OCI-LY7 (cell line): ENCODE results near the gene PCDH1. TPM values are rescaled to one million over a fixed set of nuclear protein-coding genes. Genes with fewer than 3 reads are reported as not detected.
A peak's percentile ranks its signal among the peaks of the same experiment; 100 is the strongest.

ENCODE experiments used
- BruUV-seq: library from RNA; stranded (reverse); fragments of 400-500 nt; replicated peaks from 2 replicates; lab custom pipeline; 2021; lab: Mats Ljungman, UMichigan
- CTCF ChIA-PET: fragments of 300-600 bp; sonication (Branson Sonifier 250); formaldehyde crosslinking; loops from one replicate; lab custom pipeline; 2022; ENCODE audit warnings: antibody characterized with exemption; ENCODE audit not compliant: unreplicated experiment; lab: Charles Lee
- POLR2A ChIA-PET: fragments of 300-600 bp; sonication (Branson Sonifier 250); formaldehyde crosslinking; loops from one replicate; lab custom pipeline; 2022; ENCODE audit warnings: antibody characterized with exemption; lab: Charles Lee
- DNase-seq: peaks from one replicate; pipeline ENCODE4 v3.0.0-alpha.2; 2015; ENCODE audit warnings: low spot score
- H2AFZ ChIP-seq: fragments of 200-600 bp; sonication (generic), shearing (Covaris generic); 2 replicates; pipeline ENCODE4 v1.6.1; 2014; ENCODE audit warnings: mild to moderate bottlenecking, antibody characterized with exemption, low read length, moderate library complexity
- H3K27ac ChIP-seq: fragments of 200-600 bp; sonication (generic); 2 replicates; pipeline ENCODE4 v1.5.1; 2014; ENCODE audit warnings: mixed run types, low read depth, mild to moderate bottlenecking, moderate library complexity, low read length, inconsistent platforms; ENCODE audit not compliant: poor library complexity, severe bottlenecking
- H3K36me3 ChIP-seq: fragments of 200-600 bp; sonication (generic); 2 replicates; pipeline ENCODE4 v1.6.1; 2014; ENCODE audit warnings: mild to moderate bottlenecking, antibody characterized with exemption, low read length, moderate library complexity, mixed read lengths; ENCODE audit not compliant: insufficient read depth
- H3K4me1 ChIP-seq: fragments of 200-600 bp; sonication (generic); 2 replicates; pipeline ENCODE4 v1.5.1; 2014; ENCODE audit warnings: mild to moderate bottlenecking, low read length; ENCODE audit not compliant: insufficient read depth, poor library complexity, severe bottlenecking
- H3K4me2 ChIP-seq: fragments of 200-600 bp; sonication (generic); 2 replicates; pipeline ENCODE4 v1.6.1; 2014; ENCODE audit warnings: mild to moderate bottlenecking, low read length
- H3K4me3 ChIP-seq: fragments of 200-600 bp; sonication (generic); 2 replicates; pipeline ENCODE4 v1.5.1; 2014; ENCODE audit warnings: mild to moderate bottlenecking, low read depth, low read length; ENCODE audit not compliant: poor library complexity, severe bottlenecking
- H3K79me2 ChIP-seq: fragments of 200-600 bp; sonication (generic); 2 replicates; pipeline ENCODE4 v1.6.1; 2016; ENCODE audit warnings: low read depth, mild to moderate bottlenecking, low read length, moderate library complexity, mixed read lengths; ENCODE audit not compliant: insufficient read depth
- H3K9me2 ChIP-seq: fragments of 200-600 bp; sonication (generic); 2 replicates; pipeline ENCODE4 v1.6.1; 2016; ENCODE audit warnings: mild to moderate bottlenecking, low read length, mixed read lengths; ENCODE audit not compliant: insufficient read depth
- H3K9me3 ChIP-seq: fragments of 200-600 bp; sonication (generic); 2 replicates; pipeline ENCODE4 v1.6.1; 2014; ENCODE audit warnings: mild to moderate bottlenecking, mixed run types, low read length, mixed read lengths
- H4K20me1 ChIP-seq: fragments of 200-600 bp; sonication (generic); 2 replicates; pipeline ENCODE4 v1.6.1; 2014; ENCODE audit warnings: mild to moderate bottlenecking, antibody characterized with exemption, low read length, moderate library complexity, mixed read lengths; ENCODE audit not compliant: insufficient read depth
- EZH2phosphoT487 ChIP-seq: fragments of 200-600 bp; sonication (generic); IDR thresholded peaks from 2 replicates; pipeline ENCODE4 v1.6.1; 2018; ENCODE audit warnings: low read depth, borderline replicate concordance, mild to moderate bottlenecking, mixed run types, antibody characterized with exemption, low read length, moderate library complexity, mixed read lengths
- intact Hi-C: fragments of 100-400 bp; cut with micrococcal nuclease; formaldehyde crosslinking; loops from one replicate; pipeline ENCODE4 v1.10.0; 2022; ENCODE audit not compliant: unreplicated experiment
- total RNA-seq, 2 experiments: library from RNA; depleted of rRNA in 1 of 2; stranded (reverse); fragments of >200 nt in 1 of 2; shearing (Covaris generic) in 1 of 2; gene quantifications; 2 replicates each; pipeline ENCODE4 v1.2.3, GENCODE V29; 2014 to 2022
- TF ChIP-seq, protein P1 (sequence below): fragments of 200-600 bp; sonication (generic); conservative IDR thresholded peaks from 2 replicates; pipeline ENCODE4 v1.5.1; 2014; ENCODE audit warnings: mild to moderate bottlenecking, antibody characterized with exemption, low read length, moderate library complexity, mixed read lengths

The PCDH1 gene
- total RNA-seq, 2 experiments from 2014 or later = not detected

DNA sequence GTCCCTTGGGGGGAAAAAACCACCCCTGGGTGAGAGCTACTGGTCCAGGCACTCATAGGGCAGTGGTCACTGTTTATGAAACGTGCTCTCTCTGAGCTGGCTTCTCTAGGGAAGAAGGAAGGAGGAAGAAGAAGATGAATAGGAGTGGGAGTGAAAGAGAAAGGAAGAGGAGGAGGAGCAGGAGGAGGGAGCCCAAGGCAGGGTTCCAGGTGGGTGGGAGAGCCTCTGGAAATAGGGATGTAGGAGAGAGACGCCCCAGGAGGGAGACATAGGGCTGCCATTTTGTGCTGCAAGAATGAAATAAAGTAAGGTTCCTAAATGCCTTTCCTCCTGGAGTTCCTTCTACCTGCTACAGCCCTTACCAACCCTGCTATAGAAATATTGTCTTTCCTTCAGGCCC, 65.7 kb downstream of the PCDH1 start:
- H3K27ac ChIP-seq = no peak overlapping the region
- H4K20me1 ChIP-seq = no peaks in the 10 kb centered on the region
- BruUV-seq = no TSS peak
- TF ChIP-seq, protein P1, sequence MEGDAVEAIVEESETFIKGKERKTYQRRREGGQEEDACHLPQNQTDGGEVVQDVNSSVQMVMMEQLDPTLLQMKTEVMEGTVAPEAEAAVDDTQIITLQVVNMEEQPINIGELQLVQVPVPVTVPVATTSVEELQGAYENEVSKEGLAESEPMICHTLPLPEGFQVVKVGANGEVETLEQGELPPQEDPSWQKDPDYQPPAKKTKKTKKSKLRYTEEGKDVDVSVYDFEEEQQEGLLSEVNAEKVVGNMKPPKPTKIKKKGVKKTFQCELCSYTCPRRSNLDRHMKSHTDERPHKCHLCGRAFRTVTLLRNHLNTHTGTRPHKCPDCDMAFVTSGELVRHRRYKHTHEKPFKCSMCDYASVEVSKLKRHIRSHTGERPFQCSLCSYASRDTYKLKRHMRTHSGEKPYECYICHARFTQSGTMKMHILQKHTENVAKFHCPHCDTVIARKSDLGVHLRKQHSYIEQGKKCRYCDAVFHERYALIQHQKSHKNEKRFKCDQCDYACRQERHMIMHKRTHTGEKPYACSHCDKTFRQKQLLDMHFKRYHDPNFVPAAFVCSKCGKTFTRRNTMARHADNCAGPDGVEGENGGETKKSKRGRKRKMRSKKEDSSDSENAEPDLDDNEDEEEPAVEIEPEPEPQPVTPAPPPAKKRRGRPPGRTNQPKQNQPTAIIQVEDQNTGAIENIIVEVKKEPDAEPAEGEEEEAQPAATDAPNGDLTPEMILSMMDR = no peak
- TF ChIP-seq EZH2phosphoT487 = no peak
- POLR2A ChIA-PET = interaction anchor here (0.6 kb wide), 1 partner anchor 91 kb away, joined by 4 read pairs; no protein-coding TSS in a partner anchor
- no peak overlapping the region for H3K4me3 ChIP-seq
- H3K9me3 ChIP-seq = no peaks in the 10 kb centered on the region
- peaks cover 12% of the 10 kb centered on the region for H3K4me1 ChIP-seq
- no peak overlapping the region for H3K4me2 ChIP-seq
- no peaks in the 10 kb centered on the region for H3K79me2 ChIP-seq
- CTCF ChIA-PET = no interaction called here
- DNase-seq = no peak
- no peaks in the 10 kb centered on the region for H3K36me3 ChIP-seq
- no peaks in the 10 kb centered on the region for H3K9me2 ChIP-seq
- no peak overlapping the region for H2AFZ ChIP-seq
- intact Hi-C loops = loop anchor here (5.0 kb wide), 1 partner anchor 65 kb away; the partner anchor contains the start of gene PCDH1

DNA sequence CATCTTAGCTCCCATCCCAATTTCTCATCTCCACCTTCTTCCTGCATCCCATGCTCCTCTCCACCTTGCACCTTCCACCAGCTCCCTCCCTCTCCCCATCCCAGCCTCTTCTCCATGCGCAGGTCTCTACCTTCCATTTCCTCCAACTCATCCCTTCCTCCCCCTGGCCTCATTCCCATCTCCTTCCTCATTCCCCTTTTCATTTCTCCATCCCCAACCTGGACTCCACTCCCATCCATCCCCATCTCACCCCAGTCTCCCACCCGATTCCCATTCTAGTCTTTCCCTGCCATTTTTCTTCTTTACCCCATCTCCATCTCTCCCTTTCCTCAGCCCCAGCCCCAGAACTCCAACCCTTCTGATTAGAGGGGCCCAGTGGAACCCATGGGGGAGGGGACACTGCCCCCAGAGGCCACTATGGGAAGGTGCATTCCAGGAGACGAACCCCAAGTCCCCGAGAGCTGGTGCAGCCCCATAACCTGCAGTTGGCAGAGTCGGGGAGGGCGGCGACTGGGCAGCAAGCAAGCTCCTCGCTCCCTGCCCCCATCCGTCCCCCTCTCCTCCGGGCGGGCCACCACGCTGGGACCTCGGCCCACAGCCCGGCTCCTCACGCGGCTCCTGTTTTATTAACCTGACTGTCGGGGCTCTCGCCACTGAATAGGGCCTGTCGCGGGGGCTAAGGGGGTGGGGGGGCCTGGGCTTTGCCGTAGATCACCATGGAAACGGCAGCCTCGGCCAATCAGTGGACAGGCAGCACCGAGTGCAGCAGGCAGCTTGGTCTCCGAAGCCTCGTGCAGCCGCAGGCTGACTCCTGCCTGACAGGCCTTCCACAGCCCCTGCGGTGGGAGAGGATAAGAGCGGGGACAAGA, 66.7 kb downstream of the PCDH1 start:
- intact Hi-C loops = loop anchor here (5.0 kb wide), 1 partner anchor 66 kb away; the partner anchor contains the start of gene PCDH1
- H3K4me3 ChIP-seq = no peak overlapping the region

More for the DNA sequence above, 66.7 kb downstream of the PCDH1 start:
- H3K36me3 ChIP-seq = no peaks in the 10 kb centered on the region
- H3K27ac ChIP-seq = no peak overlapping the region
- CTCF ChIA-PET = interaction anchor here (0.6 kb wide), 1 partner anchor 64 kb away, joined by 14 read pairs; no protein-coding TSS in a partner anchor
- BruUV-seq = no TSS peak
- H3K79me2 ChIP-seq = no peaks in the 10 kb centered on the region
- H3K4me1 ChIP-seq = peaks cover 12% of the 10 kb centered on the region
- POLR2A ChIA-PET = no interaction called here
- no peak for TF ChIP-seq EZH2phosphoT487
- TF ChIP-seq, protein P1 = peak; percentile 83
- H3K9me2 ChIP-seq = no peaks in the 10 kb centered on the region
- no peaks in the 10 kb centered on the region for H4K20me1 ChIP-seq
- no peaks in the 10 kb centered on the region for H3K9me3 ChIP-seq
- no peak overlapping the region for H2AFZ ChIP-seq
- no peak overlapping the region for H3K4me2 ChIP-seq
- DNase-seq = peak; percentile 49
